Astrocyte (in vitro differentiated cells and primary cell): Measurements from ENCODE around the gene ROCK1. TPM values are rescaled to one million over a fixed set of nuclear protein-coding genes. Genes with fewer than 3 reads are reported as not detected.

Experiments used
- DNase-seq: peaks from one replicate; pipeline ENCODE4 v3.0.0-alpha.2; 2010; ENCODE audit warnings: low read depth
- FAIRE-seq: peaks from 2 replicates; lab custom pipeline; 2011; peaks lifted over from hg19 to GRCh38; lab: Jason Lieb, UNC
- H2AFZ ChIP-seq: 2 replicates; pipeline ENCODE4 v1.6.0; 2012; ENCODE audit warnings: low read depth, low read length, inconsistent platforms
- H3K27ac ChIP-seq: 2 replicates; pipeline ENCODE4 v1.5.1; 2011; ENCODE audit warnings: low read depth, low read length, inconsistent platforms
- H3K27me3 ChIP-seq: 2 replicates; pipeline ENCODE4 v1.6.0; 2011; ENCODE audit warnings: low read length, inconsistent platforms; ENCODE audit not compliant: insufficient read depth
- H3K36me3 ChIP-seq: 2 replicates; pipeline ENCODE4 v1.5.1; 2011; ENCODE audit warnings: low read length, inconsistent platforms; ENCODE audit not compliant: insufficient read depth
- H3K4me1 ChIP-seq: 2 replicates; pipeline ENCODE4 v1.5.1; 2011; ENCODE audit warnings: low read length, inconsistent platforms; ENCODE audit not compliant: insufficient read depth
- H3K4me2 ChIP-seq: 2 replicates; pipeline ENCODE4 v1.6.0; 2012; ENCODE audit warnings: low read length, inconsistent platforms
- H3K4me3 ChIP-seq: 2 replicates; pipeline ENCODE4 v1.5.1; 2011; ENCODE audit warnings: low read depth, mild to moderate bottlenecking, low read length, inconsistent platforms; ENCODE audit not compliant: insufficient read depth
- H3K79me2 ChIP-seq: 2 replicates; pipeline ENCODE4 v1.6.0; 2012; ENCODE audit warnings: mild to moderate bottlenecking, low read length, inconsistent platforms; ENCODE audit not compliant: insufficient read depth
- H3K9ac ChIP-seq: 2 replicates; pipeline ENCODE4 v1.6.0; 2012; ENCODE audit warnings: mild to moderate bottlenecking, low read length, inconsistent platforms
- H3K9me3 ChIP-seq: 2 replicates; pipeline ENCODE4 v1.5.1; 2012; ENCODE audit warnings: low read depth, mild to moderate bottlenecking, low read length, inconsistent platforms; ENCODE audit not compliant: insufficient read depth
- H4K20me1 ChIP-seq: 2 replicates; pipeline ENCODE4 v1.6.0; 2012; ENCODE audit warnings: low read length, inconsistent platforms; ENCODE audit not compliant: insufficient read depth
- H3K27ac Mint-ChIP-seq: one replicate; pipeline ENCODE4 v1.8.0; 2021; ENCODE audit warnings: mild to moderate bottlenecking, mixed read lengths; ENCODE audit not compliant: unreplicated experiment
- H3K27me3 Mint-ChIP-seq: one replicate; pipeline ENCODE4 v1.8.0; 2021; ENCODE audit warnings: low read depth, mixed read lengths; ENCODE audit not compliant: unreplicated experiment
- H3K36me3 Mint-ChIP-seq: one replicate; pipeline ENCODE4 v1.8.0; 2021; ENCODE audit warnings: low read depth, mixed read lengths; ENCODE audit not compliant: unreplicated experiment
- H3K4me1 Mint-ChIP-seq: one replicate; pipeline ENCODE4 v1.8.0; 2021; ENCODE audit warnings: low read depth, mixed read lengths; ENCODE audit not compliant: unreplicated experiment
- H3K4me3 Mint-ChIP-seq: one replicate; pipeline ENCODE4 v1.8.0; 2021; ENCODE audit warnings: mild to moderate bottlenecking, moderate library complexity, mixed read lengths; ENCODE audit not compliant: unreplicated experiment
- H3K9me3 Mint-ChIP-seq: one replicate; pipeline ENCODE4 v1.8.0; 2021; ENCODE audit warnings: mild to moderate bottlenecking, mixed read lengths; ENCODE audit not compliant: unreplicated experiment
- EZH2 ChIP-seq: IDR thresholded peaks from 2 replicates; pipeline ENCODE4 v1.6.1; 2012; ENCODE audit warnings: mild to moderate bottlenecking, low read length, inconsistent platforms; ENCODE audit not compliant: insufficient read depth
- total RNA-seq: library from RNA; stranded (reverse); gene quantifications from 2 replicates; pipeline ENCODE4 v1.2.1, GENCODE V29; 2021
- TF ChIP-seq, protein P1 (sequence below): IDR thresholded peaks from 2 replicates; pipeline ENCODE4 v1.5.1; 2011; ENCODE audit warnings: low read depth, mild to moderate bottlenecking, inconsistent platforms, low read length, moderate library complexity; ENCODE audit not compliant: insufficient read depth

ROCK1 gene
- total RNA-seq, 1 donor from 2014 or later, result 57.8 TPM

DNA sequence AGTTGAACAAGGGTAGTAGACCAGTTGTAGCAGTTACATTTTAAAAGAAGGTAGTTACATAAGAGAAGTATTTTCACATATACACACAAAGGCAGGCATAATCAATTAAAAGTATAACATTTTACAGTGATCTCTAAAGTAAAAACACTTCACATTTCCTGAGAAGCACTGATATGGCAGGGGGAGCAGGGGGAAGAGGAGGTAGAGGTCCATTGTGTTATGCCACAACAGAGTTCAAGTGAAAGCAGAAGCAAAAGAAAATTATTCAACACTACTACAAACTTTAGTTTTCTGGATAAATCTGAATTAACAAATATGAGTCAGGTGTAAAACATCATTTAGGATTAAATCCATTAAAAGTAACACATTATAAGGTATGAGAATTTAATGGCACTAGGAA is 38.4 kb downstream of the ROCK1 start:
- H3K9me3 ChIP-seq, result no peaks in the 10 kb centered on the region
- no peak overlapping the region for H2AFZ ChIP-seq
- no peak overlapping the region for H3K27ac ChIP-seq
- H3K9ac ChIP-seq, result no peak overlapping the region
- Mint-ChIP-seq H3K36me3 (no peaks in the 10 kb centered on the region), H3K27me3 (no peaks in the 10 kb centered on the region), H3K9me3 (no peaks in the 10 kb centered on the region), H3K4me1 (peaks cover 10% of the 10 kb centered on the region), H3K27ac (no peak overlapping the region), H3K4me3 (no peak overlapping the region)
- FAIRE-seq, result no peak
- H3K79me2 ChIP-seq, result peaks cover 82% of the 10 kb centered on the region
- no peak overlapping the region for H3K4me2 ChIP-seq
- TF ChIP-seq EZH2, result no peak
- H3K4me1 ChIP-seq, result no peaks in the 10 kb centered on the region
- H3K27me3 ChIP-seq, result no peaks in the 10 kb centered on the region
- no peak overlapping the region for H3K4me3 ChIP-seq
- no peak for DNase-seq
- peaks cover 69% of the 10 kb centered on the region for H4K20me1 ChIP-seq
- no peaks in the 10 kb centered on the region for H3K36me3 ChIP-seq

DNA sequence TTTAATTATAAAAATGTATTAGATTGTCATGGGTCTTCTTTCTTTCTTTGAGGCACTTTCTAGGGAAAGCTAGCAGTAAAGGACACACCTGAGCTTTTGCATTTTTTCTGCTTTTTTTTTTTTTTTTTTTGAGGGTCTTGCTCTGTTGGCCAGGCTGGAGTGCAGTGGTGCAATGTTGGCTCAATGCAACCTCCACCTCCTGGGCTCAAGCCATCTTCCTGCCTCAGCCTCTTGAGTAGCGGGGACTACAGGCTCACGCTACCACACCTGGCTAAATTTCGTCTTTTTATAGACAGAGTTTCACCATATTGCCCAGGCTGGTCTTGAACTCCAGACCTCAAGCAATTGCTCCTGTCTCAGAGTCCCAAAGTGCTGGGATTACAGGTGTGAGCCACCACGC is 40.5 kb downstream of the ROCK1 start:
- no peak overlapping the region for H3K27ac Mint-ChIP-seq
- H3K4me3 ChIP-seq, result no peak overlapping the region
- no peaks in the 10 kb centered on the region for H3K9me3 Mint-ChIP-seq
- no peak overlapping the region for H3K4me2 ChIP-seq
- H3K4me1 Mint-ChIP-seq, result peaks cover 10% of the 10 kb centered on the region
- H3K9me3 ChIP-seq, result no peaks in the 10 kb centered on the region
- H4K20me1 ChIP-seq, result peaks cover 51% of the 10 kb centered on the region
- no peaks in the 10 kb centered on the region for H3K36me3 ChIP-seq
- H3K27me3 ChIP-seq, result no peaks in the 10 kb centered on the region
- H3K4me3 Mint-ChIP-seq, result no peak overlapping the region
- no peak overlapping the region for H2AFZ ChIP-seq
- FAIRE-seq (no peak), DNase-seq (no peak)
- no peaks in the 10 kb centered on the region for H3K36me3 Mint-ChIP-seq
- no peaks in the 10 kb centered on the region for H3K27me3 Mint-ChIP-seq
- H3K9ac ChIP-seq, result no peak overlapping the region
- TF ChIP-seq, protein P1, sequence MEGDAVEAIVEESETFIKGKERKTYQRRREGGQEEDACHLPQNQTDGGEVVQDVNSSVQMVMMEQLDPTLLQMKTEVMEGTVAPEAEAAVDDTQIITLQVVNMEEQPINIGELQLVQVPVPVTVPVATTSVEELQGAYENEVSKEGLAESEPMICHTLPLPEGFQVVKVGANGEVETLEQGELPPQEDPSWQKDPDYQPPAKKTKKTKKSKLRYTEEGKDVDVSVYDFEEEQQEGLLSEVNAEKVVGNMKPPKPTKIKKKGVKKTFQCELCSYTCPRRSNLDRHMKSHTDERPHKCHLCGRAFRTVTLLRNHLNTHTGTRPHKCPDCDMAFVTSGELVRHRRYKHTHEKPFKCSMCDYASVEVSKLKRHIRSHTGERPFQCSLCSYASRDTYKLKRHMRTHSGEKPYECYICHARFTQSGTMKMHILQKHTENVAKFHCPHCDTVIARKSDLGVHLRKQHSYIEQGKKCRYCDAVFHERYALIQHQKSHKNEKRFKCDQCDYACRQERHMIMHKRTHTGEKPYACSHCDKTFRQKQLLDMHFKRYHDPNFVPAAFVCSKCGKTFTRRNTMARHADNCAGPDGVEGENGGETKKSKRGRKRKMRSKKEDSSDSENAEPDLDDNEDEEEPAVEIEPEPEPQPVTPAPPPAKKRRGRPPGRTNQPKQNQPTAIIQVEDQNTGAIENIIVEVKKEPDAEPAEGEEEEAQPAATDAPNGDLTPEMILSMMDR, result no peak
- no peak for TF ChIP-seq EZH2
- no peaks in the 10 kb centered on the region for H3K4me1 ChIP-seq
- no peak overlapping the region for H3K27ac ChIP-seq
- H3K79me2 ChIP-seq, result peaks cover 64% of the 10 kb centered on the region

DNA sequence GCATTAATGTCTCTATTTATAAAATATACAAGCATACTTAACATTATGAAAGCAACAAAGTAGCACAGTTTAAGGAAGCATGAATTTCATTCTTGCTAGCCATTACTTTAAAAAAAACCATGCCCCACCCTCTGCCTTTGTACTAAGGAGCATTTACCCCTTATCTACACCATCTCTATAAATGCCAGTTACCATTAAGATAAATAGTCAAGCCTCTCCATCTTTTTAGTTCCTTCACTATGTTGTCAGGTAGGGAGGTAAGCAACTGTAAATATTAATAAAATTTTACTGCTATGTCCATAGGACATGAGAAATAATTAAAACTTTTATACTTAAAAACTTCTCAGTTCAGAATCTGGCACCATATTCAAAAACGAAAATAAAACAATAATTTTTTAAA is 42.1 kb downstream of the ROCK1 start:
- no peak for FAIRE-seq
- H3K4me3 Mint-ChIP-seq, result no peak overlapping the region

More for the DNA sequence above, 42.1 kb downstream of the ROCK1 start:
- no peak for DNase-seq
- Histone ChIP-seq H3K27me3 (no peaks in the 10 kb centered on the region), H3K36me3 (no peaks in the 10 kb centered on the region), H3K9ac (no peak overlapping the region), H3K4me1 (no peaks in the 10 kb centered on the region), H3K4me3 (no peak overlapping the region), H3K4me2 (no peak overlapping the region), H3K79me2 (peaks cover 48% of the 10 kb centered on the region), H2AFZ (no peak overlapping the region), H4K20me1 (peaks cover 35% of the 10 kb centered on the region), H3K9me3 (no peaks in the 10 kb centered on the region), H3K27ac (no peak overlapping the region)
- Mint-ChIP-seq H3K36me3 (no peaks in the 10 kb centered on the region), H3K4me1 (peaks cover 14% of the 10 kb centered on the region), H3K27ac (no peak overlapping the region), H3K27me3 (no peaks in the 10 kb centered on the region), H3K9me3 (no peaks in the 10 kb centered on the region)
- TF ChIP-seq, protein P1, result no peak
